ENCODE results near the gene FARP2.
"Not testable (repeated sequence)": the region's sequence is repeated elsewhere in the genome, so short reads cannot be mapped to it uniquely, and the experiment has no call there.

The FARP2 gene

GRCh38 chr2:241390301-241391206 lies 34.5 kb downstream of the FARP2 start:
- DNase-seq, result no peak
- H3K4me3 ChIP-seq (ENCODE audit: low read depth, low read length), result no peak overlapping the region
- no peaks in the 10 kb centered on the region for H3K36me3 ChIP-seq
- TF ChIP-seq, protein P1, sequence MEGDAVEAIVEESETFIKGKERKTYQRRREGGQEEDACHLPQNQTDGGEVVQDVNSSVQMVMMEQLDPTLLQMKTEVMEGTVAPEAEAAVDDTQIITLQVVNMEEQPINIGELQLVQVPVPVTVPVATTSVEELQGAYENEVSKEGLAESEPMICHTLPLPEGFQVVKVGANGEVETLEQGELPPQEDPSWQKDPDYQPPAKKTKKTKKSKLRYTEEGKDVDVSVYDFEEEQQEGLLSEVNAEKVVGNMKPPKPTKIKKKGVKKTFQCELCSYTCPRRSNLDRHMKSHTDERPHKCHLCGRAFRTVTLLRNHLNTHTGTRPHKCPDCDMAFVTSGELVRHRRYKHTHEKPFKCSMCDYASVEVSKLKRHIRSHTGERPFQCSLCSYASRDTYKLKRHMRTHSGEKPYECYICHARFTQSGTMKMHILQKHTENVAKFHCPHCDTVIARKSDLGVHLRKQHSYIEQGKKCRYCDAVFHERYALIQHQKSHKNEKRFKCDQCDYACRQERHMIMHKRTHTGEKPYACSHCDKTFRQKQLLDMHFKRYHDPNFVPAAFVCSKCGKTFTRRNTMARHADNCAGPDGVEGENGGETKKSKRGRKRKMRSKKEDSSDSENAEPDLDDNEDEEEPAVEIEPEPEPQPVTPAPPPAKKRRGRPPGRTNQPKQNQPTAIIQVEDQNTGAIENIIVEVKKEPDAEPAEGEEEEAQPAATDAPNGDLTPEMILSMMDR (IDR thresholded peaks at IDR 0.05; ENCODE audit: low read depth, low read length), result no peak
- no peaks in the 10 kb centered on the region for H3K9me3 ChIP-seq
- H3K4me1 ChIP-seq, result peaks cover 4% of the 10 kb centered on the region; the same call in 1 of the 2 replicates
- H3K27me3 ChIP-seq, result no peaks in the 10 kb centered on the region

DNA sequence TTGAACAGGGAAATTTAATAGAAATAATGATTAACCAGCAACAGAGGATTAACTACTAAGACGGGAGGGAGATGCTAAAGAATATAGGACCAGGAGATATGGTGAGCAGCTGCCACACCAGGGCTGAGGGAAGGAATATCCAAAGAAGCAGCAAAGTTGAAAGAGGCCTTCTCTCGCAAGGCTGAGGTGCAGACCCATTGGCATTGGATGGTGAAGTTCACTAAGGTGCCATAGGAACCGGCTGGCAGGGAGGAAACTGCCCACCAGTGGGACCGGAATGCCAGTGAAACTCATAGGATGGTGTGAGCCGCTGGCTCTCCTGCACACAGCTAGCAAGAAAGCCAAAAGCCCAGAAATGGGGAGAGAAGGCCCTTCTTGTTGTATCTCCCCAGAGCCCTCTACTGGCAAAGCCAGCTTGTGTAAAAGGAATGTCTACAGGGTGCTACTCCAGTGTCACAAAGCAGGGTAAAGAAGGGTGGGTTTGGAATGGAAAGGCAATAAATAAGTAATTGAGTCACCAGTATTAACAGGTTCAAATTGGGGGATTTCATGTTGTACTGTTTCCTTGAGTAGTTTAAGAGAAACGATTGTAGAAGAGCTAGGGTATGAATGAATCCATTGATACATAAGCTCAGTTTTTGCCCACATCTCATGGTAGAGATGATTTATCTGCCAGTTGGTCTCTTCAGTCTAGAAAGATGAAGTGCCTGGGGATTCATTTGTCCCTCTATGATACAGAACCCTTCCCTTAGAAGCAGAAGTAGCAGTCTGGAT lies 36.0 kb downstream of the FARP2 start:
- peak; percentile 29 for DNase-seq
- TF ChIP-seq, protein P1 (IDR thresholded peaks at IDR 0.05; ENCODE audit: low read depth, low read length), result peak; percentile 59

DNA sequence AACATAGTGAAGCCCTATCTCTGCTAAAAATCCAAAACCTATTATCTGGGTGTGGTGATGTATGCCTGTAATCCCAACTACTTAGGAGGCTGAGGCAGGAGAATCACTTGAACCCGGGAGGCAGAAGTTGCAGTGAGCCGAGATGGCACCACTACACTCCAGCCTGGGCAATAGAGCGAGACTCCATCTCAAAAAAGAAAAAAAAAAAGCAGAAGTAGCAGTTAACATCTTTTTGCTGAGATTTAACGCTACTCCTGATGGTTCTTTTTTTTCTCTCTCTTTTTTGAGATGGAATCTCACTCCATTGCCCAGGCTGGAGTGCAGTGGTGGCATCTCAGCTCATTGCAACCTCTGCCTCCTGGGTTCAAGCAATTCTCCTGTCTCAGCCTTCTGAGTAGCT lies 36.7 kb downstream of the FARP2 start:
- H3K36me3 ChIP-seq; H3K4me3 ChIP-seq (ENCODE audit: low read depth, low read length); H3K9me3 ChIP-seq; DNase-seq; H3K27me3 ChIP-seq; H3K4me1 ChIP-seq: not testable (repeated sequence)

More for the DNA sequence above, 36.0 kb downstream of the FARP2 start:
- Histone ChIP-seq H3K36me3 (no peaks in the 10 kb centered on the region), H3K4me1 (no peaks in the 10 kb centered on the region), H3K4me3 (ENCODE audit: low read depth, low read length) (no peak overlapping the region), H3K9me3 (no peaks in the 10 kb centered on the region), H3K27me3 (no peaks in the 10 kb centered on the region)

DNA sequence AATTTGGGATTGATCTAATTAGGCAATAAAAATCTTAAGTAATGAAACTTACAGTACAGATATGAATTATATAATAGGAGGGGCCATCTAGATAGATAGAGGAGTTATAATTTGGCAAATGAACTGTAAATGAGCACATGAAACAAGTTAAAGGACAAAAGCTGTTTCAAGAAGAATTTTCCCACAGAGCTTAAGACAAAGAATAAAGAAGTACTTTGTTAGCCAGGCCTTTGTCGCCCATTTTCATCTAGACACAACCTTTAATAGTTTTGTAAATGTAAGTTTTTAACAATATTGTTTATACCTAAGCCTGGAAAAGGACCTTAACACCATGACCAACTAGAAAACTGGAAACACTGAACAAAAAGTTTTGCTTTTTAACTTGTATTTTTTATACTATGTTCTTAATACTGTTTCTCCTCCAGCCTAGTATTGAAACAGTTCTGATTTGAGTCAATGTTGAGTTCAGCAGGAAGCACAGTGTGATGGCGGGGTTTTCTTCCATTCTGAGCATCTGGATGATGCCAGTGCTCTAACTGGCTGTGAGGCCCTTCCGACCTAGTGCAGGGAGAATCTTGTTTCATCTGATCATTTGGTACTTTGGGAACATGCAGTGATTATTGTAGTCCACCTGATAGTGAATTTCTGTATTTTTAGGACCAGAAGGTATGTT lies 37.6 kb downstream of the FARP2 start:
- Histone ChIP-seq H3K36me3 (no peaks in the 10 kb centered on the region), H3K4me3 (ENCODE audit: low read depth, low read length) (no peak overlapping the region), H3K4me1 (no peaks in the 10 kb centered on the region), H3K27me3 (no peaks in the 10 kb centered on the region), H3K9me3 (no peaks in the 10 kb centered on the region)
- TF ChIP-seq, protein P1 (IDR thresholded peaks at IDR 0.05; ENCODE audit: low read depth, low read length), result no peak
- DNase-seq, result no peak

DNA sequence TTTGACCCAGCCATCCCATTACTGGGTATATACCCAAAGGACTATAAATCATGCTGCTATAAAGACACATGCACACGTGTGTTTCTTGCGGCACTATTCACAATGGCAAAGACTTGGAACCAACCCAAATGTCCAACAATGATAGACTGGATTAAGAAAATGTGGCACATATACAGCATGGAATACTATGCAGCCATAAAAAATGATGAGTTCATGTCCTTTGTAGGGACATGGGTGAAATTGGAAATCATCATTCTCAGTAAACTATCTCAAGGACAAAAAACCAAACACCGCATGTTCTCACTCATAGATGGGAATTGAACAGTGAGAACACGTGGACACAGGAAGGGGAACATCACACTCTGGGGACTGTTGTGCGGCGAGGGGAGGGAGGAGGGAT lies 40.7 kb downstream of the FARP2 start:
- DNase-seq, result not testable (repeated sequence)

GRCh38 chr2:241399941-241400922 lies 44.1 kb downstream of the FARP2 start:
- DNase-seq, result no peak
- H3K4me1 ChIP-seq, result no peaks in the 10 kb centered on the region
- TF ChIP-seq, protein P1 (IDR thresholded peaks at IDR 0.05; ENCODE audit: low read depth, low read length), result no peak

More for the DNA sequence above, 40.7 kb downstream of the FARP2 start:
- H3K4me1 ChIP-seq; H3K27me3 ChIP-seq; H3K36me3 ChIP-seq; H3K9me3 ChIP-seq; H3K4me3 ChIP-seq (ENCODE audit: low read depth, low read length): not testable (repeated sequence)

More at GRCh38 chr2:241399941-241400922, 44.1 kb downstream of the FARP2 start:
- Histone ChIP-seq H3K9me3 (no peaks in the 10 kb centered on the region), H3K36me3 (0 out of 2 replicates have a peak, but pooled peaks cover 4% of the 10 kb centered on the region), H3K4me3 (ENCODE audit: low read depth, low read length) (no peak overlapping the region), H3K27me3 (no peaks in the 10 kb centered on the region)
